ENCODE data around the gene C1orf167. TPM values are rescaled to one million over a fixed set of nuclear protein-coding genes. Genes with fewer than 3 reads are reported as not detected.

C1orf167 gene
- total RNA-seq, 6 experiments from 2014 or later: not detected

GRCh38 chr1:11788549-11789053 is 26.6 kb downstream of the C1orf167 start:
- H3K27ac ChIP-seq: no peak overlapping the region
- no peak overlapping the region for H3K4me3 ChIP-seq
- H3K9me3 ChIP-seq: no peaks in the 10 kb centered on the region
- WGBS (ENCODE audit: insufficient coverage, low coverage, low lambda C conversion rate, missing lambda C conversion rate): 89% methylated on average over 5 of the region's 14 CpGs
- no peaks in the 10 kb centered on the region for H3K27me3 ChIP-seq
- intact Hi-C loops (cut with DNase I): no loop called here
- TF ChIP-seq POLR2A (IDR thresholded peaks at IDR 0.05) (no peak), CTCF (IDR thresholded peaks at IDR 0.05) (no peak)
- ATAC-seq (no peak), DNase-seq (no peak)
- peaks cover 0 to 8% (median 3%) of the 10 kb centered on the region in 4 donors for H3K36me3 ChIP-seq
- H3K4me1 ChIP-seq: peaks cover 0 to 44% (median 16%) of the 10 kb centered on the region in 4 donors

- no peak for TF ChIP-seq CTCF (IDR thresholded peaks at IDR 0.05)
- TF ChIP-seq POLR2A (IDR thresholded peaks at IDR 0.05): no peak
- Histone ChIP-seq H3K27me3 (no peaks in the 10 kb centered on the region), H3K36me3 (peaks cover 0 to 16% (median 7%) of the 10 kb centered on the region in 4 donors), H3K9me3 (no peaks in the 10 kb centered on the region), H3K27ac (peak overlapping the region; percentile 77 to 90 (median 86)), H3K4me1 (peaks cover 0 to 44% (median 16%) of the 10 kb centered on the region in 4 donors), H3K4me3 (no peak overlapping the region)
- 86% methylated on average over 4 of the region's 13 CpGs for WGBS (ENCODE audit: insufficient coverage, low coverage, low lambda C conversion rate, missing lambda C conversion rate)
- no peak for DNase-seq
- intact Hi-C loops (cut with DNase I): no loop called here
- no peak for ATAC-seq
These were observed 27.4 kb downstream of the C1orf167 start for GRCh38 chr1:11789126-11790067.

- Histone ChIP-seq H3K27ac (peak overlapping the region; percentile 77 to 90 (median 86)), H3K9me3 (no peaks in the 10 kb centered on the region), H3K36me3 (peaks cover 0 to 25% (median 13%) of the 10 kb centered on the region in 4 donors), H3K4me1 (peaks cover 0 to 39% (median 16%) of the 10 kb centered on the region in 4 donors), H3K27me3 (no peaks in the 10 kb centered on the region), H3K4me3 (no peak overlapping the region)
- TF ChIP-seq CTCF (IDR thresholded peaks at IDR 0.05): no peak
- no peak for TF ChIP-seq POLR2A (IDR thresholded peaks at IDR 0.05)
- 58% methylated on average over 3 of the region's 20 CpGs for WGBS (ENCODE audit: insufficient coverage, low coverage, low lambda C conversion rate, missing lambda C conversion rate)
- DNase-seq (no peak), ATAC-seq (no peak)
- intact Hi-C loops (cut with DNase I): no loop called here
These were observed 28.3 kb downstream of the C1orf167 start for GRCh38 chr1:11790101-11790879.

GRCh38 chr1:11790880-11791715 is 29.1 kb downstream of the C1orf167 start:
- WGBS (ENCODE audit: insufficient coverage, low coverage, low lambda C conversion rate, missing lambda C conversion rate): 53% methylated on average over 11 of the region's 19 CpGs
- H3K4me3 ChIP-seq: no peak overlapping the region
- H3K9me3 ChIP-seq: no peaks in the 10 kb centered on the region
- peak; percentile 87 to 91 (median 88) for ATAC-seq
- H3K4me1 ChIP-seq: peaks cover 0 to 36% (median 16%) of the 10 kb centered on the region in 4 donors
- peak; percentile 76 to 89 (median 87) for DNase-seq
- intact Hi-C loops (cut with DNase I): no loop called here
- no peak for TF ChIP-seq CTCF (IDR thresholded peaks at IDR 0.05)
- peak; percentile 32 for TF ChIP-seq POLR2A (IDR thresholded peaks at IDR 0.05)
- H3K27ac ChIP-seq: peak overlapping the region; percentile 77 to 90 (median 89)
- peaks cover 0 to 32% (median 17%) of the 10 kb centered on the region in 4 donors for H3K36me3 ChIP-seq
- H3K27me3 ChIP-seq: no peaks in the 10 kb centered on the region
